GM19438 (cell line): ENCODE results near the gene EPB41L4B.
"Not testable (repeated sequence)": the region's sequence is repeated elsewhere in the genome, so short reads cannot be mapped to it uniquely, and the experiment has no call there.

Experiments used
- ATAC-seq: cut with Tn5 transposase; IDR thresholded peaks from one replicate; pipeline ENCODE4 v1.9.1; 2021; ENCODE audit warnings: low read depth; ENCODE audit not compliant: unreplicated experiment

The EPB41L4B gene

GRCh38 chr9:109301012-109301411 lies 19.8 kb downstream of the EPB41L4B start:
- no peak for ATAC-seq

- ATAC-seq: no peak
These were observed 21.0 kb downstream of the EPB41L4B start for GRCh38 chr9:109299891-109300290.

GRCh38 chr9:109297899-109298298 lies 23.0 kb downstream of the EPB41L4B start:
- ATAC-seq: no peak

GRCh38 chr9:109295221-109296130 lies 25.4 kb downstream of the EPB41L4B start:
- no peak for ATAC-seq

GRCh38 chr9:109290385-109290784 lies 30.5 kb downstream of the EPB41L4B start:
- ATAC-seq: no peak

GRCh38 chr9:109289931-109290330 lies 30.9 kb downstream of the EPB41L4B start:
- no peak for ATAC-seq

GRCh38 chr9:109289186-109289585 lies 31.7 kb downstream of the EPB41L4B start:
- ATAC-seq: no peak

GRCh38 chr9:109286981-109287380 lies 33.9 kb downstream of the EPB41L4B start:
- no peak for ATAC-seq

DNA sequence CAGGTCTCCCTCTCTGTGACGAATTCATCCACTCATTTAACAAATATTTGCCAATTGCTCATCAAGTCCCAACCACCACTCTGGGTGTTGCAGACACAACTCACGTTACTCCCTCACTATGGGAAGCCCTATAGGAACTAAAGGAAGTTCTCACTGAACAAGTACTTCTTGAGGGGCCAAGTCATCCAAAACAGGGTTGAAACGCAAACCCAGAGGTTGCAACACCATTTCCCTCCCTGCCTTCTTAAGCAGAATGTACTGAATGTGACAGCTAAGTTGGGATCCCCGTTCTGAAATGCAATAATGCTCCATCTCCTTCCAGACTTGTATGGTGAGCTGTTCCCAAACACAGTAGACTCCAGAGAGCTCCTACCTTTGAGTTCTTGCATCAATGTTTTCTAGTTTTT lies 34.3 kb downstream of the EPB41L4B start:
- ATAC-seq: no peak

DNA sequence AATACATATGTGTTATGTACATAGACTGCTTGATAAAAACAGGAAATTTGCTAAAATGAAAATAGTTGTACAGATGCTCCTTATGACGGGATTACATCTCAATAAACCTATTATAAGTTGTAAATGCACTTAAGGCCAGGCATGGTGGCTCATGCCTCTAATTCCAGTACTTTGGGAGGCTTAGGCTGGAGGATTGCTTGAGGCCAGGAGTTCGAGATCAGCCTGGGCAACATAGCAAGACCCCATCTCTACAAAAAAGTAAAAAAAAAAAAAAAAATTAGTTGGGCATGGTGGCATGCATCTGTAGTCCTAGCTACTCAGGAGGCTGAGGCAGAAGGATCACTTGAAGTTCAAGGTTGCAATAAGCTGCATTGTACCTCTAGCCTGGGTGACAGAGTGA lies 37.2 kb downstream of the EPB41L4B start:
- not testable (repeated sequence) for ATAC-seq

- no peak for ATAC-seq
These were observed 37.8 kb downstream of the EPB41L4B start for GRCh38 chr9:109283012-109283411.

DNA sequence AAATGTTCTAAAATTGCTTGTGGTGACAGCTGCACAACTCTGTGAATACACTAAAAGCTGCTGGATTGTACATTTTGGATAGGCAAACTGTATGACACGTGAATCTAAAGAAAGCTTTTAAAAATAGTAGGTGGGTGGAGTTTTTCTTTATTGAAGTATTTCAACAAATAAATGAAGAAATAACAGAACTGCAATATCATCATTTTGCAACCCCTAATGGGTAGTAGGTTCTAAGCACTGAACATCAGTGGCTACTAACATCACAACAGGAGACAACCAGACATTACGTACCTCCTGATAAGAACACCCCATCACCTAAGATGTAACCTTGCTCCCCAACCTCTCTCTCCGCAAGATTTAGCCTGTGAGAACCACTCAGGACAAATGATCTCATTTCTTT lies 38.6 kb downstream of the EPB41L4B start:
- ATAC-seq: no peak

DNA sequence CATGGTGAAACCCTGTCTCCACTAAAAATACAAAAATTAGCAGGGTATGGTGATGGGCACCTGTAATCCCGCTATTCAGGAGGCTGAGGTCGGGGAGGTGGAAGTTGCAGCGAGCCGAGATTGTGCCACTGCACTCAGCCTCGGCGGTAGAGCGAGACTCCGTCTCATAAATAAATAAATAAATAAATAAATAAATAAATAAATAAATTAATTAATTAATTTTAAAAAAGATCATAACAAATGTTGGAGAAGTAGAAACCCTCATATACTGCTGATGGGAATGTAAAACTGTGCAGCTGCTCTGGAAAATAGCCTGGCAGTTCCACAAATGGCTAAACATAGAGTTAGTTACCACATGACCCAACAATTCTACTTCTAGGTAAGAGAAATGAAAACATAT lies 39.3 kb downstream of the EPB41L4B start:
- no peak for ATAC-seq

GRCh38 chr9:109278848-109279247 lies 42.0 kb downstream of the EPB41L4B start:
- no peak for ATAC-seq

GRCh38 chr9:109278216-109278615 lies 42.6 kb downstream of the EPB41L4B start:
- no peak for ATAC-seq

DNA sequence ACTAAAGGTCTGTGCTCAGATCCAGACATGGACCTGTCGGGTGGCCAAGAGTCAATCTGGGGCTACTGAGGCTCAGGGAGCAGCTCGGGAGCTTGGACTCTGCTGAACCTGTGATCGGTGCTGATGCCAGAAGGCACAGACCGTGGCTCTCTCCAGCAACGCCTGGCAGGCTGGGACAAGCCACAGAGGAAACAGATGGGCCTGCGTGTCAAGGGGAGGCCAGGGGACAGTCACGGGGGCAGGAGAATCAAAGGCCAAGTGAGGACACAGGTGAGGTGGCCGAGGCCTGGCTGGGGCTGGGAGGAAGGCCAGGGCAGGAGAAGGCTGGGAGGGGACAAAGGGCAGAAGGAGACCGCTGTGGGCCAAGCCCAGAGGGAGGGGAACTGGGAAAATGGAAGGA lies 43.4 kb downstream of the EPB41L4B start:
- ATAC-seq: no peak

GRCh38 chr9:109276469-109277440 lies 44.1 kb downstream of the EPB41L4B start:
- no peak for ATAC-seq

- ATAC-seq: no peak
These were observed 45.8 kb downstream of the EPB41L4B start for GRCh38 chr9:109274884-109275730.

- ATAC-seq: no peak
These were observed 47.0 kb downstream of the EPB41L4B start for GRCh38 chr9:109273869-109274268.

DNA sequence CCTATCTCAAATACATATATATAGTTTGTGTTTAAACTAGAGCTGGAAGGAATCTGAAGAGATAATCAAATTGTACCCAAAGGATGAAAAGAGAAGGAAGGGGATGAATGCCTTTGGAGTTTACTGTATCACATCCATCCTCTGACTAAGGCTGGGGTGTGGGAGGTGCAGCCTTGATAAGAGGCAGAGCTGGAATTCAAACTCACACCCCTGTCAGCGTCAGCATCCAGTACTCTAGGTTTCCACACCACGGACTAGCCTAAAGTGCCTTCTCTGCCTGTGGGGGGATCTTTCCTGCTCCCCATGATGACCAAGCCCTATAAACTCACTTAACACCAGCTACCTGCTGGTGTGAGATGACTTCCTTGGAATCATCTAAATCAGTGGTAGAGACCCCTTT lies 48.1 kb downstream of the EPB41L4B start:
- ATAC-seq: no peak
